NCI-H774 (cell line): ENCODE measurements around the gene CHMP3.
"Not testable (repeated sequence)": the region's sequence is repeated elsewhere in the genome, so short reads cannot be mapped to it uniquely, and the experiment has no call there.

ENCODE experiments used
- DNase-seq: peaks from one replicate; lab custom pipeline; 2025; lab: John Stamatoyannopoulos, UW

The CHMP3 gene

DNA sequence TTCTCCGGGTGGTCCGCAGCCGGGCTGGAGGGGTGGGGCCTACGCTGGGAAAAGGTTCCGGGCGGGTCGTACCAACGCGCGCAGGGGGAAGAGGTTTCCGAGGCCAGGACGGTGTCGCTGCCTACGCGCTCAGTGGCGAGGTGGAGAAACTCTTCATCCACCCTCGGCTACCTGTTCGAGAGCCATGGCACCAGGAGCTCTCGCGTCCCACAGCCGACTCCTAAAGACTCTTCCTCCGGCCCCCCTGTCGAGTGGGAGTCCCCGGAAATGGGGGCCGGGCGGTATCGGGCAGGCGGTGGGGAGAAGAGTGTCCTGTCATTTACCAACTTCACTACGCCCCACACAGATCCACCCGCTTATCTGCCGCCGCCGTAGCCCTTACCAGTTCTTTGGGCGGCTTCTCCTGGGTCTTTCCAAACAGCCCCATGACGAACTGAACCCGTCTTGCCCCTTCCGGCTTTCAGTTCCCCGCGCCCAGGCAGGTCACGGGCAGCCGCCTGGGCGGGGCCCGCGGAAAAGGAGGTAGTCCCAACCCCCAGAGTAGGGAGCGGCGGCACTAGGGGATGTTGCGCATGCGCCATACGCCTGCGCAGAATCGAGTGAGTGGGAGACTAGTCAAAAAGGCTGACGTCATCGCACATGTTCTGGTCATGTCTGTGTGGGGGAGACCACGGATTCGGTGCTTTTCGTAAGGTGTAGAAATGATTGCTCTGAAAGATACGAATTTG is at the start of gene CHMP3:
Gene CHMP3, minus strand, starts transcription at position 522 of the 728 bp plus-strand sequence. Its CDS starts 95 bp downstream, at position 427.
- DNase-seq: peak; percentile 93

DNA sequence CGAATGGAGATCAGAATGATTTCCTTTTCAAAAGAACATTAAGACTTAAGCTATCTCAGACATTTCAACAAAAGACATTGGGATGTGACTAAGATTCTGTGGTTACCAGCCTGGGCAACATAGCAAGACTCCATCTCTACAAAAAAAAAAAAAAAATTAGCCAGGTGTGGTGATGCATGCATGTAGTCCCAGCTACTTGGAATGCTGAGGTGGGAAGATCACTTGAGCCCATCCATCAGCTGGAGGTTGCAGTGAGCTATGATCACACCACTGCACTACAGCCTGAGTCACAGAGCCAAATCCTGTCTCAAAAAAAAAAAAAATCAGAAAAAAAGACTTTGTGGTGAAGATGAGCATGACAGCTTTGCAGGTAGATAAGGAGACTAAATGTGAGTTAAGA is 47.6 kb upstream of the CHMP3 start:
- DNase-seq: no peak

DNA sequence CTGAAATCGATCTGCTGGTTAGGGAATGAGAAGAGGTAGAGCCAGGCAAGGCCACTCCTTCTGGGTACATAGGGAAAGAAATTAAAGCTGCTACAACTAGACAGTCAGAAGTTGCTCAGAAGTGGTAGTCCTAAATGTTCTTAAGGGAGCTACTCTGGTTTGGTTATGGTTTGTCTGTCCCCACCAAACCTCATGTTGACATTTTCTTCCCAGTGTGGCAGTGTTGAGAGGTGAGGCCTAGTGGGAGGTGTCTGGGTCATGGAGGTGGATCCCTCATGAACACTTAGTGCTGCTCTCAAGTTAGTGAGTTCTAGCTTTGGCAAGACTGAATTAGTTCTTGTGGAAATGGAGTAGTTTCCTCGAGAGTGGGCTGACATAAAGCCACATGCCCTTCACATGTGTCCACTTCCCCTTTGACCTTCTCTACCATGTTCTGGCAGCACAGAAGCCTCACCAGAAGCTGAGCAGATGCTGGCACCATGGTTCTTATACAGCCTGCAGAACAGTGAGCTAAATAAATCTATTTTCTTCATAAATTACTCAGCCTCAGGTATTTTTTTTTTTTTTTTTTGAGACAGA is 45.7 kb upstream of the CHMP3 start:
- no peak for DNase-seq

DNA sequence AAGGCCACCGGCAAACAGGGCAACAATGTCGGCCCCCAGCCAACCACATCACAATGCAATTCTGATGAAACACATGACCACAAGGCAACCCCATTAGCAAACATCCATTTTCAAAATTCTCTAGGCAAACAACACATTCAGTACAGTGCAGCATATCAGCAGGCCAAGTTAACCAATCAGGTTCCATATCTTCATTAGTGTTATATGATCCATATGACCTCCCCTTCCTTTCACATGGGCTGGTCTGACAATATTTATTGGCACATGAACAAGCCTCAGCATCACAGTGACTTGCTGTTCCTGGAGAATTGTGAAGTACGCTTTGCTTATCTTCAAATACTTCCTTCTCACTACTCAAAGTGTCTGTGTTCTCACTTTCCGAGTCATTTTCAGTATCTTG is 40.7 kb upstream of the CHMP3 start:
- DNase-seq: no peak

DNA sequence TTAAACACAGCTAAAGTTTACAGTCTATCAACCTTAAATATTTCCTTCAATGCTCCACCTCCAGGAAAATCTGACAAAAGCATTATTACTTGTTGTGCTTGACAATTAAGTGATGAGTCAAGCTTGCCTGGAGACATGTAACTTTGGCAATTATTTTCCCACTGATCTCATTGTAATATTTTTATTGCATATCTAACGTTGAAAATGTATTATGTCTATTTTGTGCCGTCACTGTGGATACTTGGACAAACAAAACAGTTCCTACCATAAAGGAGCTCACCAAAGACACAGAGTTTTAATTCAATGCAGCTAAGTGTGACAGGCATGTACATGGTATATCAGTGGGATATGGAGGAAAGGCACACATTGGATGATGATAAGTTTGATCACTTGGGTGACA is 35.7 kb upstream of the CHMP3 start:
- no peak for DNase-seq

DNA sequence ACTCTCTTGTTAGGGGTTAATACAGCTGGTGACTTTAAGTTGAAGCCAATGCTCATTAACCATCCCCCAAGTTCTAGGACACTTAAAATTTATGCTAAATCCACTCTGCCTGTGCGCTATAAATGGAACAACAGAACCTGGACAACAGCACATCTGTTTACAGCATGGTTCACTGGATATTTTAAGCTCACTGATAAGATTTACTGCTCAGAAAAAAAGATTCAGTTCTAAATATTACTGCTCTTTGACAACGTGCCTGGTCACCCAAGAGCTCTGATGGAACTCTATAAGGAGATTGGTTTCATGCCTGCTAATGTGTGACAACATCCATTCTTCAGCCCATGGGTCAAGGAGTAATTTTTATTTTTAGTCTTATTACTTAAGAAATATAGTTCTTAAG is 32.9 kb upstream of the CHMP3 start:
- no peak for DNase-seq

DNA sequence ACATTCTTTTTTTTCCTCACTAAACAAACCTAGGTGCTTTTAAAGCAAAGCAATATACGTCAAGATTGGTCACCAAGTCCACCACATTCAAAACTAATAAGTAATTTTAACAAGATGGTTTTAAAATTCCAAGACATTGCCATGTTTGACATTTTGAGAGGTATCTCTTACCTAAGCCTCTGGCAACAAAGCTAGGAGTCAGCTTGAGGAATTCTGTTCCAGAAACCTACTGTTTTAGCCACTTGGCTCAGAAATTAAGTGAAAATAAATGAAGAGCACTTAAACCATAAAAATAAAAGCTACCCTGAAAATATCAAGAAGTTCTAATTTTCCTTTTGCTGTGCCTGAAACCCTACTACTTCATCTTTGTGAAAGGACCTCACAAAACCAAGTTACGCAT is 30.0 kb upstream of the CHMP3 start:
- DNase-seq: no peak

DNA sequence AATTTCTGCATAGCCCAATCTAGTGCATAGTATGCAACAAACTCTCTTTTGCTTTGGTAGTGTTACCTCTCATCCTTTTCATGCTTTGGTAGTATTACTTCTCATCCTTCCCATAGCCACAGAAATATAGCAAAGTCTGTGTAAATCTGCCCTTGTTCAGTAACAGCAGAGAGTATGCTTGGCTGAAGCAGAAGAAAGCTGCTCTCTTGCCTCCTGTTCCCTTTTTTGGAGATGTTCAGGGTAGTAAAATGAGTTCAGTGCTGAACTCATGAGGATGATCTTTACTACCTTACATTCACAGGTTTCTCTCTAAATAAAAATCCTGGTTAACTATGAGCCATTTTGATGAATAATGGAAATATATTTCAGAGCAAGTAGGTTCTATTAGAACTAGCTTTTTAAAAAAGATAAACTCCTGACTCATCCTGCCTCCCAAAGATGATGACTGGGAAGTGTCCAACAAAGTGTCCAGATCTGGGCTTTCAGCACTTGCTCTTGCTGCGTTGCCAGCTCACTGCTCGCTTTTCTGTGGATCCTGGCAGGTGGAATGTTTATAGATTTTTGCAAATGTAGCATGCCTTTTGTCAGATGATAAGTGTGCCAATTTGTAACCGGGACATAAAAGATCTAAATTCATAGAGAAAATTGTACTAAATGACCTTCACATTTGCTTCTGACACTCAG is 29.4 kb upstream of the CHMP3 start:
- DNase-seq: no peak

DNA sequence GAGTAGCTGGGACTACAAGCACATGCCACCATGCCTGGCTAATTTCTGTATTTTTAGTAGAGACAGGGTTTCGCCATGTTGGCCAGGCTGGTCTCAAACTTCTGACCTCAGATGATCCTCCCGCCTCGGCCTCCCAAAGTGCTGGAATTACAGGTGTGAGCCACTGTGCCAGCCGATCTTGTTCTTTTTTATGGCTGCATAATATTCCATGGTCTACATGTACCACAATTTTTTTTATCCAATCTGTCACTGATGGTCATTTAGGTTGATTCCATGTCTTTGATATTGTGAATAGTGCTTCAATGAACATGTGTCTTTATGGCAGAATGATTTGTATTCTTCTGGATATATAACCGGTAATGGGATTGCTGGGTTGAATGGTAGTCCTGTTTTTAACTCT is 26.5 kb upstream of the CHMP3 start:
- not testable (repeated sequence) for DNase-seq

DNA sequence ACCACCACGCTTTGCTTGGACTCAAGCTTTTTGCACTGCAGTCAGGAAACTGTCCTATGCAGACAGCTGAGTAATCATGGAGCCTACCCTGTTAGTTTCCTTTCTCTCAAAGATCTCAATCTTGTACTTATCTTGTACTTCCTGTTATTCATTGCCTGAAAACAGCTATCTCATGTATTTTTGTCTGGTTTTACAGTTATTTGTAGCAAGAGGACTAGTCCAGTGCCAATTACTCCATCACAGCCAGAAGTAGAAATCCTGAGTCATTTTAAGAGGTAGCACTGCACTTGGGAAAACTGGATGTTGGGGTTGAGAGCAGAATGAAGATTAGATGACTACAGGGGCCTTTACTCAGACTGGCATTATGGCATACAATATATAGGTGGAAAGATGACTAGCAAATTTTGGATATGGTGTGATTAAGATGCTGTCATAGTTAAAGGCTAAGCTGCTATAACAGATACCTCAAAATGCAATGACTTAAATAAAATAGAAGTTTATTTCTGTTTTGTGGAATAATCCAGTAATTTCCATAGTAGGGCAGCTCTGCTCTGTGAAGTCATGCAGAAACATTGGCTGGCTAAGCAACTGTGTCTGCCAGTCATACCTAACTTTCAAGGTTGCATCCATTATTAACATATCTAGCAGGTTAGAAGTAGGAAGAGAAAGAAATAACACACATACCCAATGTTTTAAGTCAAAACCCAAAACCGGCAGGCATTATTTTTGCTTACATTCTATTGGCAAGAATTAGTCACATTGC is 21.1 kb upstream of the CHMP3 start:
- DNase-seq: no peak

DNA sequence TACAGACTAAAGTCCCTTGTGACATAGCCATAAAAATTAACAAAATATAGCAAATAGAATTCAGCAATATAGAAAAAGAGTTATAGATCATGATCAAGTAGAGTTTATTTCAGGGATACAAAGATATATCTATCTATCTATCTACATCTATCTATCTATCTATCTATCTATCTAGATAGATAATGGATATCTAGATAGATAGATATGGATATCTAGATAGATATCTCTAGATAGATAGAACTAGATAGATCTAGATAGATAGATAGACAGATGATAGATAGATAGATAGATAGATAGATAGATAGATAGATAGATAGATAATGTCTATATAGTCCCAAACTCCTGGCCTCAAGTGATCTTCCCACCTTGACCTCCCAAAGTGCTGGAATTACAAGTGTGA is 17.3 kb upstream of the CHMP3 start:
- DNase-seq: no peak

DNA sequence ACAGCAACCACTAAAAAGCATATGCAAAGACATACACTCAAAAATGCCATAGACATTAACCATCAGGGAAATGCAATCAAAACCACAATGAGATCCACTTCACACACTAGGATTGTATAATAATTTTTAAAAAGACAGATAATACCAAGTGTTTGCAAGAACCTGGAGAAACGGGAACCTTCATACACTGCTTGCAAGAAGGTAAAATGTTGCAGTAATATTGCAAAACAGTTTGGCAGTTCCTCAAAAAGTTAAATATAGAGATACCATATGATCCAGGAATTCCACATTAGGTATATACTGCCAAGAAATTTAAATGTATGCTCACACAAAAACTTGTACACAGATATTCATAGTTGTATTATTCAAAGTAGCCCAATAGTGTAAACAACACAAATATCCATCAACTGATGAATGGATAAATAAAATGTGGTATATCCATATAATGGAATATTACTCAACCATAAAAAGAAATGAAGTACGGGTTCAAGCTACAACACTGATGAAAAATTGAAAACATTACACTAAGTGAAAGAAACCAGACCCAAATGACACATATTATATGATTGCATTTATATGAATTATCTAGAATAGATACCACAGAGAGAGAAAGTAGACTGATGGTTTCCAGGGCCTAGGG is 14.7 kb upstream of the CHMP3 start:
- no peak for DNase-seq

DNA sequence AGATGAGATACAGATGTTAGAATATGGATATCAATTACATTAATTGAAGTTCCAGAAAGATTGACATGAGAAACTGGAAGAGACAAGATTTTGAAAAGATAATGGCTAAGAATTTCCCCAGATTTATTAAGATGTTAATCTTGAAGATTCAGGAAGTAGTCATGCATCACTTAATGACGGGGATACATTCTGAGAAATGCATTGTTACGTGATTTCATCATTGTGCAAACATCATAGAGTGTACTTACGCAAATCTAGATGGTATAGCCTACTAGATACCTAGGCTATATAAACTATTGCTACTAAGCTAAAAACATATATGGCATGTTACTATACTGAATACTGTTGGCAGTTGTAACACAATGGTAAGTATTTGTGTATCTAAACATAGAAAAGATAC is 6.8 kb upstream of the CHMP3 start:
- DNase-seq: no peak

DNA sequence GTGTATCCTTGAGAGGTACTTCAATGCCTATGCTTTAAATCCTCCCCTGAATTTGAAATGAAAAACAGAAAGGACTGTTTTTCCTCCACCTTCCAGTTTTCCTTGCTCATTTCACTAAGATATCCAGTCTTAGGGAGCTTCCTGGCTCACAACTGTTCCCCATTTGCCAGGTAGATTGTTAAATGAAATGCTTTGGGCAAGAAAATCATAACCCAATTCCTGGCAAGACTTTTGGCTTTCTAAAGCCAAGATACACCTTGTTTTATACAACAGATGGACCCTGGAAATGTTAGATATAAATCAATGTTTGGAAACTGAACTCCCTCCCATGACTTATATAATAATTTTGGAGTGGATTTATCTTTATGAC is 3.6 kb upstream of the CHMP3 start:
- DNase-seq: no peak

DNA sequence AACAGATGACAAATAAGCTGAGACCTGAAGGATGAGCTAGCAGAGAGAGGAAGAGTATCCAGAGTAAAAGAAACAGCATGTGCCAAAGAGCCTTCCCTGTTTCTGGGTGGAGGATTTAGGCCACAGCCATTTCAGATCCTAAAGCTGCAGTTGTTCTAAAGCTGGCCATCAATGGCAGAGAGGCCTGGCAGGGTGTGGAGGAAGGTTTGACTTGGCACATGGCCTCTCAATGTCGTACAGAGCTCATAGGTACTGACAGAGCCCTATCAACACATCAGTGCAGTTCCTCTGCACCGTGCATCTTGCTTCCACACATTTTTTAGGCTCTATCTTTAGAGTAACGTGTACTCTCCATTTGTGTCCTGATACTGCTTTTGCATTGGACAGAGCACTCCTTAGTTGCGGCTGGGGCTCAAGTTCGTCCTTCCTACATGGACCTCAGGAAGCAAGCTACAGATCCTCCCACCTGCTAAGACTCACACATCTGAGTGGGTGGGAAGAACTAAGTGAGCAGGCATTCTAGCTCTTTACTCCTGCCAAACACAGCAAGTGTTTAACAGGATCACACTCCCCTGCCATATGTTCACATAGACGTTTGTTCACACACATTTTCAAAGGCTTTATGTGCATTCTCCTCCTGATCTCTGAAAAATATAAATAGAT is 3.0 kb upstream of the CHMP3 start:
- DNase-seq: no peak

DNA sequence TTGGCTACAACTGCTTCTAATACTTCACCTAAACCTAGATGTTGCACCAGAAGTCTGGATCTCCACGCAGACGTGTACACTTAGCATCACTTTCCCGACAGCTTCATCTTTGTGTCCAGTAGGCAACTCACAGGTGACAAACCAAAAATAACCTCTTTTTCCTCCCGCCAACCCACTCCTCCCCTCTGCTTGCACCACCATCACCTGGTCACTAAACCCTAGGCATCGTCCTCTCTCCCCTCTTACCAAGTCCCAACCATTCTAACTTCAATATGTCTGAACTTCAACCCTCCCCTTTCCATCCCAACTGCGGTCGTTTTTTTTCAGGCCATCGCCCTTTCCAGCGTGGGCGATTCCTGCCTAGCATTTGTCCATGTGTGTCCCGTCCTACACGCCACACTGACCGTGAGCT is 413 bp upstream of the CHMP3 start:
- no peak for DNase-seq

DNA sequence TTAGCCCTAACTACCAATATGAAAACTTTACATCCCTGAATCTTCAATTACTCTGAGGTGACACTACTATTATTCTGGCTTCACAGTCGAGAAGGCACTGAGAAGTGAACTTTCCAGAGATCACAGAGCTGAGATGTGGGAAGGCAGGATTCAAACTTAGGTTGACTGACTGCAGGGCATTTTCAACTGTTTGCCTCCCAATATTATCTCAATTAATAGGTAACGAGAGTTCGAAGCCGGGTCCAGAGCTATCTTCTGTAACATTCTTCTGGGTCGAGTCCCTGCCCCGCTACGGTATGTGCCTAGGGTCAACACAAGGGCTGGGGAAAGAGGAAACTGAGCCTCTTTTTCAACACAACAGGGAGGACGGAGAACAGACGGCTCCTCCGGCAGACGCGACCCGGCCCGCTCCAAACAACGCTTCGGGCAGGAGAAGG is 740 bp downstream of the CHMP3 start:
- no peak for DNase-seq

DNA sequence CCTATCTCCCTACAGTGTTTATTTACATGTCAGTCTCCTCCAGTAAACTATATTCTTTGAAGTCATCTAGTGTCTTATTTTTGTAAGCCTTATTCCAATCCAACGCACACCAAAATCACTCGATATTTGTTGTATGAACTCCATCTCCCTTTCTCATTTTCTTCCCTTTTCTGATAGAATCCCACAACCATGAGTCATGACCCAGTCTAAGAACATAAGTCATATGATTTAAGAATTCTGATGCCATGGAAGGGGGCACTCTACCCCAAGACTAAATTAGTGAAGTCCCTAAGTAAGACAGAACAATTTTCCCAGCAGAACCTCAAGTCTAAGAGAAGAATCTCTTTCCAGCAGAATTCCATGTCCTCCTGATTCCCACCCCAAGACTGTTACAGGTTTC is 5.4 kb downstream of the CHMP3 start:
- no peak for DNase-seq

DNA sequence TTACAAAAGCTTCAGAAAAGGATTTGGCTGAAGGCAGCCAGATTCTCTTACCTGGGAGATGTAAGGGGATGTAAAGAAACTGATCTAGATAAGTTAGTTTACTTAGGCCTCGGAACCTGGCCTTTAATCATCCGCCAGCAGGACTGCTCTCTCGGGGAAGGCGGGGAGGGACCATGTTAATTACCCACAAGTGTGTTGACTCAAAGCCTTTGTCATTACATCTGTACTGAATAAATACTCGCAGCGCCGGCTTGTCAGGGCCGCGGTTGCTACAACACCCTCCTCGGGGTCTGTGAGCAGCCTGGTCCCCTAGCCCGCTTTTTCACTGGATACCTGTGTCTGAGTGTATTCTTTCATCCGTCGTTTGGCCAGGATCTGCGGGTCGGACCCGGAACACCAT is 6.7 kb downstream of the CHMP3 start:
- DNase-seq: no peak

DNA sequence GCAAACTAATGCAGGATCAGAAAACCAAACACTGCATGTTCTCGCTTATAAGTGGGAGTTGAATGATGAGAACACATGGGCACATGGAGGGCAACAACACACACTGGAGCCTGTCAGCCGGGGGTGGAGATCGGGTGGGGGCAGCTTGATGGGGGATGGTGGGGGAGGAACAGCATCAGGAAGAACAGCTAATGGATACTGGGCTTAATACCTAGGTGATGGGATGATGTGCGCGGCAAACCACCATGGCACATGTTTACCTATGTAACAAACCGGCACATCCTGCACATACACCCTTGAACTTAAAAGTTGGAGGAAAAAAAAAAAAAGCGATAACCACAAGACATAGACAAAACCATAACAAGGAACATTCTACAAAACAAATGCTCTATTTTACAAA is 10.4 kb downstream of the CHMP3 start:
- DNase-seq: no peak

DNA sequence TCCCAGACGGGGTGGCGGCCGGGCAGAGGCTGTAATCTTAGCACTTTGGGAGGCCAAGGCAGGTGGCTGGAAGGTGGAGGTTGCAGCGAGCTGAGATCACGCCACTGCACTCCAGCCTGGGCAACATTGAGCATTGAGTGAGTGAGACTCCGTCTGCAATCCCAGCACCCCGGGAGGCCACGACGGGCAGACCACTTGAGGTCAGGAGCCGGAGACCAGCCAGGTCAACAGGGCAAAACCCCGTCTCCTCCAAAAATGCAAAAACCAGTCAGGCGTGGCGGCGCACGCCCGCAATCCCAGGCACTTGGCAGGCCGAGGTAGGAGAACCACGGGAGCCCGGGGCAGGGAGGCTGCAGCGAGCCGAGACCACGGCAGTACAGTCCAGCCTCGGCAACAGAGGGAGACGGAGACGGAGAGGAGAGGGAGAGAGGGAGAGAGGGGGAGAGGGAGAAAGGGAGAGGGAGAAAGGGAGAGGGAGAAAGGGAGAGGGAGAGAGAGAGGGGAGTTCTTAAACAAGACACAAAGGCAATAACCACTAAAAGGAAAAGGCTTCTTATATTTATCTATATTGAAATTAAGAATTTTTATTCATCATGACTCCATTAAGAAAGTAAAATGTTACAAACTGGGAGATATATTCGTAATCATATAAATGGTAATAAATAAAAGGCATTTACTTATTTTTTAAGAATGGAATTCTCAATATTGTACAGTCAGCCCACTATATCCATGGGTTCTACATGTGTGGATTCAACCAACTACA is 13.1 kb downstream of the CHMP3 start:
- DNase-seq: not testable (repeated sequence)
